G401 (cell line): ENCODE data around the gene ARL5C. TPM values are rescaled to one million over a fixed set of nuclear protein-coding genes. Genes with fewer than 3 reads are reported as not detected.
"Not testable (repeated sequence)": the region's sequence is repeated elsewhere in the genome, so short reads cannot be mapped to it uniquely, and the experiment has no call there.

Source experiments
- DNase-seq: peaks from one replicate; pipeline ENCODE4 v3.0.0-alpha.2; 2015; ENCODE audit warnings: low spot score
- in situ Hi-C: cut with HindIII; loops from 2 replicates; pipeline ENCODE4 v1.10.0; 2016; ENCODE audit warnings: low sequenced_read_pairs, mixed read lengths
- total RNA-seq: library from RNA; depleted of rRNA; stranded (reverse); fragments of >200 nt; shearing (Covaris generic); gene quantifications from 2 replicates; pipeline ENCODE4 v1.2.3, GENCODE V29; 2014

ARL5C gene
- total RNA-seq, 1 experiment from 2014 or later: not detected

- no peak for DNase-seq
- in situ Hi-C loops: no loop called here
Observed at GRCh38 chr17:39150104-39150634, 15.8 kb downstream of the ARL5C start.

DNA sequence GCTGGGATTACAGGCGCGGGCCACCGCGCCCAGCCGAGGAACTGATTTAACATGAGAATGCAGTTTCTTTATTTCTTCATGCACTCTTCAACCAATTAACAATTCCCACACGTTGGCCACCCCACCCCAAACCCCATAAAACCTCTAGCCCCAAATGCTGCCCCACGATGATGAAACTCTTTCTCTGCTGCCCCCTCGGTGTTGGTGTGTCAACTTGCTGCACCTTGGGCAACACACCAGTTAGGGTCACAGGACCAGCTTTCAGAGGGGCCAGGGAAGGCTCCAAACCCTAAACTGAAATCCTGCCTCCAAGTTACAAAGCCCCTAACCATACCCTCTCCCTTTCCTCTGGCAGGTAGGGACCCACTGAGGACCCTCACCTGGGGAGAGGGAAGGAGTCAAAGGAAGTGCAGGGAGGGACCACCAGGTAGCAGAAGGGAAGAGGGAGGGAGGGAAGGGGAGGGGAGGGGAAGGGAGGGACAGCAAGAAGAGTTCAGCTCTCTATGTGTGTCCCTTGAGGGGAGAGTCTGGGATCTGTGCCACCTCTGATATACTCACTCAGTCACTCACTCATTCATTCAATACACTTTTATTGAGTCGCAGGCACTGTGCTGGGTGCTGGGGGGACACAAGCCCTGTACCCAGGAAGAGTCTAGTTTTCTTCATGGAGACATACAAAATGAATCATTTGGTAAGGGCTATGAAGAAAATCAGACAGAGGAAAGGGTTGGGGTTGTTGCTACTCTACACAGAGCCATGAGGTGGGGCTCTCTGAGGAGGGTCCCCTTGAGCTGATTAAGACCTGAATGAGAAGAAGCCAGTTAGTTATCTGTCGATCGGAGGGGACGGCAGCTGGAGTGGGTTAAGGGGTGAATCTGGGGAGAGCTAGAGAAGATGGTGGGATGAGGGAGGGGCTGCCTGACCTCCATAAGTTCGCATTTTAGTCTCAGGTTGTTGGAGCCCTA, 18.5 kb downstream of the ARL5C start:
- in situ Hi-C loops: no loop called here
- no peak for DNase-seq

- in situ Hi-C loops: no loop called here
- no peak for DNase-seq
Observed at GRCh38 chr17:39146273-39146672, 19.7 kb downstream of the ARL5C start.

DNA sequence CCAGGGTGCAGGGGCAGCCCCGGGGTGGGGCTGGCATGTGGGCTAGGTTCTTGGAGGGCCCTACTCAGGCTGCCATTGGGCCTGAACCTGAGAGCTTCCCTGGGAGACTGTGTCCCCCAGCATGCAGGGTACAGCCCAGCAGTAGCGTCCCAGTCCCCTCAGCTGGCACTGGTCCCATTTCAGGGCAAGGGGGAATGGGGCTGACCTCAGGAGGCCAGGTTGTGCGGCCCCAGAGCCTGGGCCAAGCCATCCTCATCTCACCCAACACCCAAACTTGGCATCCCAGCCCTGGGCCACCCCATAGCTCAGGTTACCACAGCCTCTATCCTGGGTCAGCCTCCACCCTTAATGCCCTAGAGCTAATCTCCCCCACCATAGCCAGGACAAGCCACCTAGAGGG, 20.8 kb downstream of the ARL5C start:
- in situ Hi-C loops: no loop called here
- DNase-seq: no peak

GRCh38 chr17:39144416-39144840, 21.5 kb downstream of the ARL5C start:
- in situ Hi-C loops: no loop called here
- DNase-seq: peak; percentile 95

GRCh38 chr17:39143552-39144093, 22.3 kb downstream of the ARL5C start:
- DNase-seq: no peak

GRCh38 chr17:39141915-39142664, 23.9 kb downstream of the ARL5C start:
- in situ Hi-C loops: no loop called here

More at GRCh38 chr17:39143552-39144093, 22.3 kb downstream of the ARL5C start:
- in situ Hi-C loops: no loop called here

GRCh38 chr17:39141294-39141693, 24.7 kb downstream of the ARL5C start:
- in situ Hi-C loops: no loop called here
- DNase-seq: no peak

More at GRCh38 chr17:39141915-39142664, 23.9 kb downstream of the ARL5C start:
- DNase-seq: no peak

- in situ Hi-C loops: no loop called here
- no peak for DNase-seq
Observed at GRCh38 chr17:39139561-39139960, 26.4 kb downstream of the ARL5C start.

- in situ Hi-C loops: no loop called here
- no peak for DNase-seq
Observed at GRCh38 chr17:39139161-39139511, 26.8 kb downstream of the ARL5C start.

- no peak for DNase-seq
- in situ Hi-C loops: no loop called here
Observed at GRCh38 chr17:39138431-39139160, 27.4 kb downstream of the ARL5C start.

GRCh38 chr17:39134878-39135277, 31.1 kb downstream of the ARL5C start:
- in situ Hi-C loops: no loop called here
- no peak for DNase-seq

GRCh38 chr17:39132192-39132610, 33.8 kb downstream of the ARL5C start:
- DNase-seq: no peak
- in situ Hi-C loops: no loop called here

DNA sequence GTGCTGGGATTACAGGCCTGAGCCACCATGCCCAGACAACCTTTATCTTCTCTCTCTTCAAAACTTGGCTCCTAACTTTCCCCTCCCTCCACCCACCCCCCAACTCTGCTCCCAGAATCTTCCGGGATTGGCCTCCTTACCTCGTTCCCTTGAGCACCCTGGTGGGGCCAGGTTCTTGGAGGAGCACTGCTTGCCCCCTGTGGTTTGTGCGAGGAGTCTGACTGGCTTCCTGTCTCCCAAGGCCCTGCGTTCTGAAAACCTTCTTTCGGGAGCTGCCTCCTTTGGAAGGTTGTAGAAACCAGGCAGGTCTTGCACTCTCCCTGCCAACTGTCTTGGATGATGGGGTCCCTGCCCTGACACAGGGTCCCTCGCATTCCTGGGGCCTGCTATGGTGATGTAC, 34.3 kb downstream of the ARL5C start:
- DNase-seq: no peak
- in situ Hi-C loops: no loop called here

- in situ Hi-C loops: no loop called here
- DNase-seq: no peak
Observed at GRCh38 chr17:39130205-39130604, 35.8 kb downstream of the ARL5C start.

GRCh38 chr17:39129544-39129943, 36.4 kb downstream of the ARL5C start:
- in situ Hi-C loops, DNase-seq: not testable (repeated sequence)

- no peak for DNase-seq
- in situ Hi-C loops: no loop called here
Observed at GRCh38 chr17:39126436-39126835, 39.5 kb downstream of the ARL5C start.

- DNase-seq: no peak
- in situ Hi-C loops: no loop called here
Observed at GRCh38 chr17:39125143-39125875, 40.7 kb downstream of the ARL5C start.
